HepG2 (cell line): Measurements from ENCODE around the gene JADE2. TPM values are rescaled to one million over a fixed set of nuclear protein-coding genes. Genes with fewer than 3 reads are reported as not detected.

Experiments
- ATAC-seq: fragments of 200-7000 bp; cut with Tn5 transposase; 3 replicates; pipeline ENCODE4 v1.9.1; 2020; ENCODE audit warnings: mild to moderate bottlenecking, moderate library complexity
- BruUV-seq: library from RNA; stranded (reverse); fragments of 400-500 nt; replicated peaks from 2 replicates; lab custom pipeline; 2021; lab: Mats Ljungman, UMichigan
- CTCF ChIA-PET: fragments of 300-600 bp; formaldehyde crosslinking; extraction: SDS; loops from one replicate; lab custom pipeline; 2021; ENCODE audit warnings: low total read pairs, inconsistent platforms, low intra/inter-chr PET ratio; lab: Yijun Ruan, JAX
- POLR2A ChIA-PET: fragments of 350-600 bp; sonication (Branson Sonifier 250); formaldehyde crosslinking; loops from one replicate; lab custom pipeline; 2020; ENCODE audit warnings: antibody characterized with exemption, inconsistent platforms; lab: Yijun Ruan, JAX
- DNase-seq: peaks from one replicate; pipeline ENCODE4 v3.0.0-alpha.2; 2015; ENCODE audit warnings: low spot score
- FAIRE-seq: peaks from 3 replicates; lab custom pipeline; 2011; peaks lifted over from hg19 to GRCh38; lab: Jason Lieb, UNC
- H2AFZ ChIP-seq: one replicate; pipeline ENCODE4 v1.6.1; 2011; ENCODE audit warnings: low read length, inconsistent platforms
- H3K27ac ChIP-seq: fragments of 300-600 bp; 3 replicates; pipeline ENCODE4 v1.8.0; 2011; ENCODE audit warnings: mixed run types, mild to moderate bottlenecking, mixed read lengths, low read length, inconsistent platforms; ENCODE audit not compliant: insufficient read depth; ENCODE audit errors: extremely low read length
- H3K27me3 ChIP-seq, 2 experiments: fragments of 200-600 bp in 1 of 2; 2 replicates in 1 of 2; 3 replicates in 1 of 2; pipeline versions ENCODE4 v1.6.0 to v1.8.0; 2011; ENCODE audit warnings: low read length in 2 of 2, mild to moderate bottlenecking in 2 of 2, moderate library complexity in 2 of 2, inconsistent platforms in 1 of 2; ENCODE audit not compliant: insufficient read depth in 2 of 2, control insufficient read depth in 1 of 2
- H3K36me3 ChIP-seq, 2 experiments: fragments of 200-600 bp in 1 of 2; replicated peaks in 1 of 2; 2 replicates in 1 of 2; 3 replicates in 1 of 2; pipeline versions ENCODE4 v1.5.1 to v1.8.0; 2011; ENCODE audit warnings: low read length in 2 of 2, inconsistent platforms in 1 of 2; ENCODE audit not compliant: insufficient read depth in 2 of 2, control insufficient read depth in 1 of 2
- H3K4me1 ChIP-seq: 2 replicates; pipeline ENCODE4 v1.5.1; 2012; ENCODE audit warnings: low read length, inconsistent platforms; ENCODE audit not compliant: insufficient read depth
- H3K4me2 ChIP-seq: 2 replicates; pipeline ENCODE4 v1.6.0; 2011; ENCODE audit warnings: low read depth, low read length, inconsistent platforms
- H3K4me3 ChIP-seq, 3 experiments: fragments of 200-600 bp in 1 of 3; sonication (generic), shearing (Covaris generic) in 1 of 3; replicated peaks in 1 of 3; 2 replicates each; pipeline ENCODE4 v1.5.1; 2011 to 2016; ENCODE audit warnings: low read length in 3 of 3, inconsistent platforms in 2 of 3, low read depth in 2 of 3, mild to moderate bottlenecking in 2 of 3, control low read depth in 1 of 3, mixed read lengths in 1 of 3; ENCODE audit not compliant: insufficient read depth in 1 of 3
- H3K79me2 ChIP-seq: one replicate; pipeline ENCODE4 v1.6.1; 2011; ENCODE audit warnings: low read length, inconsistent platforms; ENCODE audit not compliant: insufficient read depth
- H3K9ac ChIP-seq: 2 replicates; pipeline ENCODE4 v1.6.0; 2011; ENCODE audit warnings: mild to moderate bottlenecking, low read depth, low read length, inconsistent platforms; ENCODE audit not compliant: insufficient read depth
- H3K9me3 ChIP-seq: 2 replicates; pipeline ENCODE4 v1.5.1; 2012; ENCODE audit warnings: mild to moderate bottlenecking, low read length
- H4K20me1 ChIP-seq: 2 replicates; pipeline ENCODE4 v1.6.0; 2011; ENCODE audit warnings: inconsistent platforms, mild to moderate bottlenecking, low read length, moderate library complexity; ENCODE audit not compliant: insufficient read depth
- AKAP8 ChIP-seq: sonication (generic); formaldehyde crosslinking; IDR thresholded peaks from 2 replicates; pipeline ENCODE4 v1.5.1; 2020; ENCODE audit warnings: mild to moderate bottlenecking, missing genetic modification reagents
- HNF1A ChIP-seq, 2 experiments: sonication (generic) in 1 of 2; formaldehyde crosslinking in 1 of 2; IDR thresholded peaks; 2 replicates each; pipeline versions ENCODE4 v1.4.0 to v1.6.1; 2016 to 2020; ENCODE audit warnings: borderline replicate concordance in 1 of 2, low read depth in 1 of 2, mild to moderate bottlenecking in 1 of 2, missing genetic modification reagents in 1 of 2
- KDM5A ChIP-seq: fragments of 200-600 bp; sonication (generic); IDR thresholded peaks from 2 replicates; pipeline ENCODE4 v1.7.0; 2018; ENCODE audit warnings: antibody characterized with exemption, mild to moderate bottlenecking, low read length, borderline replicate concordance
- NCOA2 ChIP-seq: sonication (generic); formaldehyde crosslinking; IDR thresholded peaks from 2 replicates; pipeline ENCODE4 v1.8.0; 2022; ENCODE audit warnings: inconsistent platforms
- NFE2L2 ChIP-seq: fragments of 150-350 bp; IDR thresholded peaks from 2 replicates; pipeline ENCODE4 v1.6.1; 2014; ENCODE audit warnings: low read length
- SNAPC5 ChIP-seq: sonication (generic); formaldehyde crosslinking; IDR thresholded peaks from 2 replicates; pipeline ENCODE4 v1.8.1; 2023; ENCODE audit warnings: mild to moderate bottlenecking, missing genetic modification reagents, borderline replicate concordance
- ZBED4 ChIP-seq: sonication (generic); formaldehyde crosslinking; IDR thresholded peaks from 2 replicates; pipeline ENCODE4 v1.4.0; 2020; ENCODE audit warnings: missing genetic modification reagents, borderline replicate concordance
- ZSCAN25 ChIP-seq: sonication (generic); formaldehyde crosslinking; IDR thresholded peaks from 2 replicates; pipeline ENCODE4 v1.8.0; 2022; ENCODE audit warnings: mild to moderate bottlenecking, missing genetic modification reagents
- WGBS: methylation state at CpG from one replicate; pipeline ENCODE4 v1.1.6; 2017; ENCODE audit warnings: low lambda C conversion rate; 5-methylcytosine and 5-hydroxymethylcytosine counted together
- in situ Hi-C: cut with HindIII; loops from 2 replicates; pipeline ENCODE4 v1.10.0; 2017; ENCODE audit warnings: low pct_unique_long_range_greater_than_20kb; ENCODE audit not compliant: extremely low pct_ligation_motif_present
- intact Hi-C: fragments of 100-400 bp; cut with micrococcal nuclease; formaldehyde crosslinking; loops from one replicate; pipeline ENCODE4 v1.10.0; 2022; ENCODE audit not compliant: unreplicated experiment
- polyA plus RNA-seq, 8 experiments: library from polyadenylated mRNA; depleted of rRNA in 3 of 8; stranded (reverse) in 7 of 8; unstranded in 1 of 8; fragments of >200 nt; fragmentation: Illumina TruSeq in 4 of 8; extraction: Trizol in 4 of 8; gene quantifications; 2 replicates each; pipeline versions ENCODE4 v1.2.1 to v1.2.3, GENCODE V29; 2011 to 2016; ENCODE audit warnings: low read depth in 4 of 8, missing spikeins in 1 of 8, mixed read lengths in 1 of 8; ENCODE audit not compliant: insufficient read depth in 1 of 8
- total RNA-seq, 5 experiments: library from RNA; depleted of rRNA; stranded (reverse); fragments of >200 nt; fragmentation: Illumina TruSeq; extraction: Trizol; gene quantifications; 2 replicates each; pipeline ENCODE4 v1.2.3, GENCODE V29; 2016; ENCODE audit warnings: low read depth in 1 of 5

JADE2 gene
- total and polyA plus RNA-seq, 2 of the 13 experiments (the other 11 are each of a cell fraction or from before 2014, with no cell fraction given): 7.5 to 15.1 TPM

- POLR2A ChIA-PET: no interaction called here
- H3K4me3 ChIP-seq: no peak overlapping the region
- no peaks in the 10 kb centered on the region for H4K20me1 ChIP-seq
- FAIRE-seq: no peak
- no TSS peak for BruUV-seq
- WGBS: 98% methylated on average over 4 of the region's 4 CpGs
- in situ Hi-C loops (no loop called here), intact Hi-C loops (no loop called here)
- no peak for DNase-seq
- no peak overlapping the region for H3K9ac ChIP-seq
- H2AFZ ChIP-seq: no peak overlapping the region
- H3K79me2 ChIP-seq: no peaks in the 10 kb centered on the region
- H3K9me3 ChIP-seq: no peaks in the 10 kb centered on the region
- no peak overlapping the region for H3K4me2 ChIP-seq
- no peak for TF ChIP-seq NFE2L2
- no peak for TF ChIP-seq AKAP8 (CRISPR knock-in tag)
- TF ChIP-seq SNAPC5 (CRISPR knock-in tag): no peak
- no peak for TF ChIP-seq NCOA2 (CRISPR knock-in tag)
- TF ChIP-seq ZBED4: no peak
- no peak for TF ChIP-seq ZSCAN25 (CRISPR knock-in tag)
- no peak for TF ChIP-seq HNF1A (IDR thresholded peaks at IDR 0.05; ENCODE audit: low read depth)
- TF ChIP-seq HNF1A (CRISPR knock-in tag; IDR thresholded peaks at IDR 0.05; ENCODE audit: borderline replicate concordance): no peak
- TF ChIP-seq KDM5A: no peak
- no peaks in the 10 kb centered on the region for H3K4me1 ChIP-seq
- CTCF ChIA-PET: no interaction called here
- ATAC-seq: no peak
- peaks cover 20 to 64% of the 10 kb centered on the region in 2 experiments for H3K36me3 ChIP-seq
- H3K27me3 ChIP-seq: no peaks in the 10 kb centered on the region
- H3K27ac ChIP-seq: no peak overlapping the region
Observed at GRCh38 chr5:134572811-134573210, 47.3 kb downstream of the JADE2 start.
